Naive thymus-derived CD4-positive, alpha-beta T cell (primary cell): Measurements from ENCODE around the gene EIF2B2. TPM values are rescaled to one million over a fixed set of nuclear protein-coding genes. Genes with fewer than 3 reads are reported as not detected.
A peak's percentile ranks its signal among the peaks of the same experiment; 100 is the strongest.

Experiments
- ATAC-seq: fragments of 150-1000 bp; cut with Tn5 transposase; 2 replicates; pipeline ENCODE4 v1.10.0; 2021; ENCODE audit warnings: mild to moderate bottlenecking, moderate library complexity
- CTCF ChIA-PET: fragments of 350-600 bp; sonication (Branson Sonifier 250); formaldehyde crosslinking; loops from one replicate; lab custom pipeline; 2021; ENCODE audit warnings: antibody characterized with exemption; lab: Charles Lee
- POLR2A ChIA-PET: fragments of 350-600 bp; sonication (Branson Sonifier 250); formaldehyde crosslinking; loops from one replicate; lab custom pipeline; 2021; ENCODE audit warnings: antibody characterized with exemption, inconsistent platforms; lab: Charles Lee
- DNase-seq, 9 donors: peaks; one replicate each; pipeline versions ENCODE4 v3.0.0 to v3.0.0-alpha.2; 2020 to 2022; ENCODE audit warnings: mixed read lengths in 1 of 9
- H3K27ac ChIP-seq: one replicate; pipeline ENCODE4 v1.7.0; 2013; ENCODE audit warnings: mild to moderate bottlenecking, low read depth, low read length, moderate library complexity
- H3K27me3 ChIP-seq, 2 donors: one replicate each; pipeline ENCODE4 v1.7.0; 2013; ENCODE audit warnings: low read length in 2 of 2, mild to moderate bottlenecking in 2 of 2, moderate library complexity in 2 of 2; ENCODE audit not compliant: control insufficient read depth in 2 of 2, insufficient read depth in 2 of 2
- H3K36me3 ChIP-seq, 3 experiments: 1 replicate in 2 of 3; 2 replicates in 1 of 3; pipeline ENCODE4 v1.7.0; 2013; ENCODE audit warnings: low read length in 3 of 3, mild to moderate bottlenecking in 3 of 3, moderate library complexity in 1 of 3; ENCODE audit not compliant: insufficient read depth in 3 of 3, control insufficient read depth in 2 of 3
- H3K4me1 ChIP-seq, 2 donors: one replicate each; pipeline ENCODE4 v1.7.0; 2013; ENCODE audit warnings: low read length in 2 of 2, mild to moderate bottlenecking in 2 of 2, moderate library complexity in 1 of 2; ENCODE audit not compliant: control insufficient read depth in 2 of 2, insufficient read depth in 2 of 2
- H3K4me3 ChIP-seq: 2 replicates; pipeline ENCODE4 v1.7.0; 2013; ENCODE audit warnings: mild to moderate bottlenecking, low read length
- H3K9me3 ChIP-seq, 3 experiments: 1 replicate in 2 of 3; 2 replicates in 1 of 3; pipeline ENCODE4 v1.7.0; 2013; ENCODE audit warnings: low read length in 3 of 3; ENCODE audit not compliant: control insufficient read depth in 2 of 3
- H3K27ac Mint-ChIP-seq, 9 donors: one replicate each; pipeline ENCODE4 v1.8.0; 2020 to 2022; ENCODE audit warnings: mixed read lengths in 9 of 9, mild to moderate bottlenecking in 8 of 9, moderate library complexity in 5 of 9, inconsistent platforms in 2 of 9
- H3K27me3 Mint-ChIP-seq, 5 donors: one replicate each; pipeline ENCODE4 v1.8.0; 2021 to 2022; ENCODE audit warnings: mixed read lengths in 5 of 5, mild to moderate bottlenecking in 1 of 5
- H3K36me3 Mint-ChIP-seq, 5 donors: one replicate each; pipeline ENCODE4 v1.8.0; 2020 to 2022; ENCODE audit warnings: mixed read lengths in 5 of 5, mild to moderate bottlenecking in 3 of 5, inconsistent platforms in 1 of 5
- H3K4me1 Mint-ChIP-seq, 7 donors: one replicate each; pipeline ENCODE4 v1.8.0; 2020 to 2022; ENCODE audit warnings: mixed read lengths in 7 of 7, mild to moderate bottlenecking in 3 of 7, inconsistent platforms in 1 of 7
- H3K4me3 Mint-ChIP-seq, 10 donors: one replicate each; pipeline ENCODE4 v1.8.0; 2020 to 2022; ENCODE audit warnings: mild to moderate bottlenecking in 10 of 10, mixed read lengths in 10 of 10, moderate library complexity in 6 of 10, inconsistent platforms in 2 of 10
- H3K9me3 Mint-ChIP-seq, 11 donors: one replicate each; pipeline ENCODE4 v1.8.0; 2020 to 2022; ENCODE audit warnings: mixed read lengths in 11 of 11, mild to moderate bottlenecking in 4 of 11, inconsistent platforms in 1 of 11, moderate library complexity in 1 of 11
- intact Hi-C, 2 donors: fragments of 100-400 bp; cut with micrococcal nuclease; formaldehyde crosslinking; loops; one replicate each; pipeline ENCODE4 v1.15.1; 2023
- polyA plus RNA-seq, 2 donors: library from polyadenylated mRNA; unstranded; fragments of 300-500 nt; fragmentation: Illumina TruSeq; gene quantifications; one replicate each; pipeline ENCODE4 v1.2.3, GENCODE V29; 2021
- total RNA-seq, 6 experiments: library from RNA in 5 of 6; stranded (reverse) in 5 of 6; gene quantifications; 1 replicate in 5 of 6; 2 replicates in 1 of 6; pipeline ENCODE4 v1.2.3 and lab custom pipeline; 2021 to 2026

EIF2B2 gene
- total and polyA plus RNA-seq, 7 experiments from 2014 or later: 18.2 to 40.7 (median 24.6) TPM

GRCh38 chr14:75030147-75030546 lies 27.4 kb downstream of the EIF2B2 start:
- intact Hi-C loops: no loop called here
- H3K9me3 Mint-ChIP-seq: no peaks in the 10 kb centered on the region
- H3K36me3 Mint-ChIP-seq: peaks cover 5 to 44% (median 20%) of the 10 kb centered on the region in 5 donors

GRCh38 chr14:75032939-75033338 lies 30.2 kb downstream of the EIF2B2 start:
- intact Hi-C loops: no loop called here
- H3K4me1 ChIP-seq: no peaks in the 10 kb centered on the region
- peaks cover 2 to 45% (median 5%) of the 10 kb centered on the region in 3 experiments for H3K36me3 ChIP-seq
- DNase-seq (no peak), ATAC-seq (no peak)
- Mint-ChIP-seq H3K4me3 (no peak overlapping the region), H3K9me3 (no peaks in the 10 kb centered on the region), H3K4me1 (peaks cover 0 to 6% (median 2%) of the 10 kb centered on the region in 7 donors), H3K27me3 (no peaks in the 10 kb centered on the region), H3K27ac (no peak overlapping the region), H3K36me3 (peaks cover 13 to 55% (median 28%) of the 10 kb centered on the region in 5 donors)
- POLR2A ChIA-PET: no interaction called here
- no peak overlapping the region for H3K27ac ChIP-seq
- CTCF ChIA-PET: no interaction called here
- no peaks in the 10 kb centered on the region for H3K27me3 ChIP-seq
- no peaks in the 10 kb centered on the region for H3K9me3 ChIP-seq
- H3K4me3 ChIP-seq: no peak overlapping the region

More at GRCh38 chr14:75030147-75030546, 27.4 kb downstream of the EIF2B2 start:
- Histone ChIP-seq H3K4me1 (no peaks in the 10 kb centered on the region), H3K4me3 (no peak overlapping the region), H3K27ac (no peak overlapping the region), H3K36me3 (peaks cover 0 to 46% (median 5%) of the 10 kb centered on the region in 3 experiments), H3K9me3 (no peaks in the 10 kb centered on the region), H3K27me3 (no peaks in the 10 kb centered on the region)
- CTCF ChIA-PET: interaction anchor here (1.0 kb wide), 1 partner anchor 421 kb away, joined by 3 read pairs; no protein-coding TSS in a partner anchor
- H3K27ac Mint-ChIP-seq: no peak overlapping the region
- H3K27me3 Mint-ChIP-seq: no peaks in the 10 kb centered on the region
- POLR2A ChIA-PET: no interaction called here
- H3K4me3 Mint-ChIP-seq: no peak overlapping the region
- DNase-seq (no peak), ATAC-seq (no peak)
- H3K4me1 Mint-ChIP-seq: peaks cover 0 to 2% (median 0%) of the 10 kb centered on the region in 7 donors

- Histone ChIP-seq H3K27me3 (no peaks in the 10 kb centered on the region), H3K4me3 (no peak overlapping the region), H3K9me3 (no peaks in the 10 kb centered on the region), H3K27ac (no peak overlapping the region), H3K4me1 (peaks cover 0 to 4% of the 10 kb centered on the region in 2 donors), H3K36me3 (peaks cover 4 to 26% (median 5%) of the 10 kb centered on the region in 3 experiments)
- H3K9me3 Mint-ChIP-seq: no peaks in the 10 kb centered on the region
- no peaks in the 10 kb centered on the region for H3K27me3 Mint-ChIP-seq
- ChIA-PET CTCF (no interaction called here), POLR2A (no interaction called here)
- ATAC-seq (no peak), DNase-seq (no peak)
- H3K4me3 Mint-ChIP-seq: no peak overlapping the region
- peaks cover 8 to 28% (median 27%) of the 10 kb centered on the region in 5 donors for H3K36me3 Mint-ChIP-seq
- H3K4me1 Mint-ChIP-seq: peaks cover 10 to 23% (median 18%) of the 10 kb centered on the region in 7 donors
- intact Hi-C loops: no loop called here
- no peak overlapping the region for H3K27ac Mint-ChIP-seq
Observed at GRCh38 chr14:75040507-75040906, 37.8 kb downstream of the EIF2B2 start.

GRCh38 chr14:75040959-75041358 lies 38.2 kb downstream of the EIF2B2 start:
- no peak for ATAC-seq
- Mint-ChIP-seq H3K4me3 (no peak overlapping the region), H3K36me3 (peaks cover 8 to 25% (median 23%) of the 10 kb centered on the region in 5 donors), H3K27me3 (no peaks in the 10 kb centered on the region), H3K4me1 (peaks cover 14 to 26% (median 22%) of the 10 kb centered on the region in 7 donors), H3K27ac (no peak overlapping the region), H3K9me3 (no peaks in the 10 kb centered on the region)
- no peaks in the 10 kb centered on the region for H3K9me3 ChIP-seq
- no peaks in the 10 kb centered on the region for H3K27me3 ChIP-seq
- no peak overlapping the region for H3K27ac ChIP-seq
- ChIA-PET CTCF (no interaction called here), POLR2A (no interaction called here)
- DNase-seq: no peak
- peaks cover 0 to 4% of the 10 kb centered on the region in 2 donors for H3K4me1 ChIP-seq
- peaks cover 4 to 22% (median 5%) of the 10 kb centered on the region in 3 experiments for H3K36me3 ChIP-seq
- H3K4me3 ChIP-seq: no peak overlapping the region
- intact Hi-C loops: no loop called here

- no peak overlapping the region for H3K4me3 ChIP-seq
- peaks cover 6 to 23% (median 20%) of the 10 kb centered on the region in 5 donors for H3K36me3 Mint-ChIP-seq
- H3K27ac ChIP-seq: no peak overlapping the region
- H3K9me3 Mint-ChIP-seq: no peaks in the 10 kb centered on the region
- H3K9me3 ChIP-seq: no peaks in the 10 kb centered on the region
- POLR2A ChIA-PET: no interaction called here
- intact Hi-C loops: no loop called here
- peaks cover 0 to 4% of the 10 kb centered on the region in 2 donors for H3K4me1 ChIP-seq
- H3K4me1 Mint-ChIP-seq: peaks cover 14 to 31% (median 29%) of the 10 kb centered on the region in 7 donors
- CTCF ChIA-PET: interaction anchor here (0.8 kb wide), 1 partner anchor 23 kb away, joined by 3 read pairs; no protein-coding TSS in a partner anchor
- no peaks in the 10 kb centered on the region for H3K27me3 Mint-ChIP-seq
- peaks cover 4 to 21% (median 5%) of the 10 kb centered on the region in 3 experiments for H3K36me3 ChIP-seq
- no peak for DNase-seq
- no peak overlapping the region for H3K4me3 Mint-ChIP-seq
- no peak overlapping the region for H3K27ac Mint-ChIP-seq
- no peak for ATAC-seq
- H3K27me3 ChIP-seq: no peaks in the 10 kb centered on the region
Observed at GRCh38 chr14:75041613-75042012, 38.9 kb downstream of the EIF2B2 start.

DNA sequence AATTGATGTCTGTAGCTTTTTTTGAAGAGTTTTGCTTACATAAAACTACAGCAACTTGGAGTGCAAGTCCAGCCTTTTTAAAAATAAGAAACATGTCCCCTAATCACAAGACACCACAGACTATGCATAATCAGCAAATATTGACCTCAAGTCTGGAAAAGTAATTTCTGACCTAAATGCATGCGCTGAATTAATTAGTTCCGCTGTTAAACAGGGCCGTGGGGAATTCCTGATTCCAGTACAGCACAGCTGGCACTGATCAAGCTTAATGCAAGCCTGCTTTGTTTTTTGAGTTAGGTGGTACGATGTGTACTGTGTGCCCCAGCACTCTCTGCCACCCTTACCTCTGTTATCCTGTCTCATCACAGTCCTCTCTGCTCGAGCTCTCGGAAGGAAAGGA lies 39.3 kb downstream of the EIF2B2 start:
- Histone ChIP-seq H3K4me3 (no peak overlapping the region), H3K27me3 (no peaks in the 10 kb centered on the region), H3K36me3 (peaks cover 4 to 21% (median 5%) of the 10 kb centered on the region in 3 experiments), H3K9me3 (no peaks in the 10 kb centered on the region), H3K27ac (no peak overlapping the region), H3K4me1 (peaks cover 0 to 4% of the 10 kb centered on the region in 2 donors)
- DNase-seq (no peak), ATAC-seq (no peak)
- H3K27me3 Mint-ChIP-seq: no peaks in the 10 kb centered on the region
- ChIA-PET CTCF (interaction anchor here (0.8 kb wide), 1 partner anchor 23 kb away, joined by 3 read pairs; no protein-coding TSS in a partner anchor), POLR2A (no interaction called here)
- H3K27ac Mint-ChIP-seq: no peak overlapping the region
- H3K9me3 Mint-ChIP-seq: no peaks in the 10 kb centered on the region
- H3K36me3 Mint-ChIP-seq: peaks cover 2 to 20% (median 19%) of the 10 kb centered on the region in 5 donors
- intact Hi-C loops: no loop called here
- no peak overlapping the region for H3K4me3 Mint-ChIP-seq
- peaks cover 13 to 34% (median 32%) of the 10 kb centered on the region in 7 donors for H3K4me1 Mint-ChIP-seq

DNA sequence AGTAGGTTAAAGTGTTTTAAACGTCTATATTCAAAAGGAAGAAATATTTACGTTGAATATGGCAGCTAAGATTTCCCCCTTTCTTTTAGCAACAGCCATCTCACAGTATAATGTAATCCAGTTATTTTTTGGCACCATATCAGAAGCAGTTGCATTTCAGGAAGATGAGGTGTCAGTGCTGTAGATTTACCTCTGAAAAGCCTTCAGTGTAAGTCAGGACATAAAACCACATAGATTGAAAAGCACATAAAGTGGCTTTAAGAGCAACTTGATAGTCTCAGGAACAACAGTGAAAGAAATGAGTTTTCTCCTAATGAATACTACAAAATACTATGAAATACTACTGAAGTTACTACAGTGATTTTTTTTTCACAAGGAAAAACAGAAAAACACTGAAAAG lies 41.6 kb downstream of the EIF2B2 start:
- intact Hi-C loops: no loop called here
- peaks cover 0 to 13% (median 5%) of the 10 kb centered on the region in 3 experiments for H3K36me3 ChIP-seq
- no peak overlapping the region for H3K27ac ChIP-seq
- Mint-ChIP-seq H3K4me3 (peak overlapping the region in 2 of 10 donors; percentile 14 to 45), H3K4me1 (peaks cover 18 to 51% (median 45%) of the 10 kb centered on the region in 7 donors), H3K27me3 (no peaks in the 10 kb centered on the region), H3K27ac (no peak overlapping the region), H3K9me3 (no peaks in the 10 kb centered on the region), H3K36me3 (peaks cover 0 to 31% (median 25%) of the 10 kb centered on the region in 5 donors)
- ATAC-seq (no peak), DNase-seq (no peak)
- peaks cover 0 to 4% of the 10 kb centered on the region in 2 donors for H3K4me1 ChIP-seq
- ChIA-PET CTCF (no interaction called here), POLR2A (interaction anchor here (1.3 kb wide), 1 partner anchor 12 kb away, joined by 3 read pairs; no protein-coding TSS in a partner anchor)
- H3K9me3 ChIP-seq: no peaks in the 10 kb centered on the region
- H3K27me3 ChIP-seq: no peaks in the 10 kb centered on the region
- H3K4me3 ChIP-seq: no peak overlapping the region
